DOHH2 (cell line): ENCODE measurements around the gene GORASP1.

Source experiments
- H3F3A ChIP-seq: fragments of 200-600 bp; sonication (generic), shearing (Covaris generic); 2 replicates; pipeline ENCODE4 v1.6.0; 2016; ENCODE audit warnings: antibody characterized with exemption, mild to moderate bottlenecking; ENCODE audit not compliant: control insufficient read depth, insufficient read depth
- H3K27ac ChIP-seq: fragments of 200-600 bp; sonication (generic); 2 replicates; pipeline ENCODE4 v1.5.1; 2014; ENCODE audit warnings: low read depth, mild to moderate bottlenecking, low read length, moderate library complexity
- H3K27me3 ChIP-seq: fragments of 200-600 bp; sonication (generic); 2 replicates; pipeline ENCODE4 v1.6.1; 2014; ENCODE audit warnings: mild to moderate bottlenecking, low read length, mixed read lengths; ENCODE audit not compliant: control insufficient read depth
- H3K36me3 ChIP-seq: fragments of 200-600 bp; sonication (generic); 2 replicates; pipeline ENCODE4 v1.6.1; 2014; ENCODE audit warnings: mild to moderate bottlenecking, low read length, moderate library complexity, mixed read lengths; ENCODE audit not compliant: control insufficient read depth
- H3K4me1 ChIP-seq: fragments of 200-600 bp; sonication (generic); 2 replicates; pipeline ENCODE4 v1.6.1; 2014; ENCODE audit warnings: mild to moderate bottlenecking, low read length, mixed read lengths; ENCODE audit not compliant: control insufficient read depth
- H3K4me2 ChIP-seq: fragments of 200-600 bp; sonication (generic); 2 replicates; pipeline ENCODE4 v1.6.0; 2014; ENCODE audit warnings: mild to moderate bottlenecking, low read length, moderate library complexity
- H3K4me3 ChIP-seq: fragments of 200-600 bp; sonication (generic); 2 replicates; pipeline ENCODE4 v1.5.1; 2014; ENCODE audit warnings: mild to moderate bottlenecking, low read length, mixed read lengths
- H3K79me2 ChIP-seq: fragments of 200-600 bp; sonication (generic); 2 replicates; pipeline ENCODE4 v1.6.1; 2014; ENCODE audit warnings: mild to moderate bottlenecking, low read length, mixed read lengths; ENCODE audit not compliant: control insufficient read depth
- H3K9me2 ChIP-seq: fragments of 200-600 bp; sonication (generic); replicated peaks from 2 replicates; pipeline ENCODE4 v1.6.1; 2014; ENCODE audit warnings: mild to moderate bottlenecking, low read length, mixed read lengths; ENCODE audit not compliant: control insufficient read depth
- H3K9me3 ChIP-seq: fragments of 200-600 bp; sonication (generic); 2 replicates; pipeline ENCODE4 v1.6.1; 2014; ENCODE audit warnings: antibody characterized with exemption, low read length, mixed read lengths; ENCODE audit not compliant: control insufficient read depth, insufficient read depth
- H4K20me1 ChIP-seq: fragments of 200-600 bp; sonication (generic); 2 replicates; pipeline ENCODE4 v1.6.0; 2014; ENCODE audit warnings: low read depth, mild to moderate bottlenecking, antibody characterized with exemption, low read length, moderate library complexity; ENCODE audit not compliant: control insufficient read depth, insufficient read depth
- CTCF ChIP-seq: fragments of 200-600 bp; sonication (generic); IDR thresholded peaks from one replicate; pipeline ENCODE4 v1.5.1; 2014; ENCODE audit warnings: antibody characterized with exemption, mild to moderate bottlenecking, low read depth, low read length; ENCODE audit not compliant: poor library complexity, severe bottlenecking
- EZH2phosphoT487 ChIP-seq: fragments of 200-600 bp; sonication (generic); IDR thresholded peaks from 2 replicates; pipeline ENCODE4 v1.6.1; 2017; ENCODE audit warnings: borderline replicate concordance, mild to moderate bottlenecking, antibody characterized with exemption, low read length, moderate library complexity, mixed read lengths

Gene GORASP1

GRCh38 chr3:39051649-39052561, 55.5 kb downstream of the GORASP1 start, which contains the start of the genes SCN11A and WDR48:
Gene SCN11A (minus strand): TSS chr3:39051944. CDS start chr3:38950362, 101,582 bp downstream.
Gene WDR48 (plus strand): TSS chr3:39052016. CDS start chr3:39052026, 10 bp downstream.
- peak within 1 kb of the TSS; percentile 77 for H3K4me2 ChIP-seq
- H3K27ac ChIP-seq = peak within 1 kb of the TSS; percentile 48
- no peaks in the 10 kb centered on the region; the same call in 1 of the 2 replicates for H3F3A ChIP-seq
- TF ChIP-seq CTCF (no peak), EZH2phosphoT487 (no peak)
- peak within 1 kb of the TSS; percentile 80 for H3K4me3 ChIP-seq
- no peaks in the 10 kb centered on the region for H3K9me2 ChIP-seq
- 0 out of 2 replicates have a peak, but pooled peaks cover 3% of the 10 kb centered on the region for H3K36me3 ChIP-seq
- peaks cover 21% of the 10 kb centered on the region for H3K4me1 ChIP-seq
- H3K27me3 ChIP-seq = no peaks in the 10 kb centered on the region
- no peaks in the 10 kb centered on the region for H4K20me1 ChIP-seq
- no peaks in the 10 kb centered on the region for H3K9me3 ChIP-seq
- peaks cover 34% of the 10 kb centered on the region for H3K79me2 ChIP-seq

- no peak for TF ChIP-seq CTCF
- TF ChIP-seq EZH2phosphoT487 = no peak
These were observed 57.4 kb downstream of the GORASP1 start for GRCh38 chr3:39050029-39050428.

More at GRCh38 chr3:39050029-39050428, 57.4 kb downstream of the GORASP1 start:
- no peaks in the 10 kb centered on the region for H4K20me1 ChIP-seq
- H3K36me3 ChIP-seq = 0 out of 2 replicates have a peak, but pooled peaks cover 3% of the 10 kb centered on the region
- H3K4me3 ChIP-seq = no peak overlapping the region
- H3K9me3 ChIP-seq = no peaks in the 10 kb centered on the region
- no peak overlapping the region for H3K27ac ChIP-seq
- H3K4me2 ChIP-seq = no peak overlapping the region
- no peaks in the 10 kb centered on the region for H3K9me2 ChIP-seq
- no peaks in the 10 kb centered on the region; the same call in 1 of the 2 replicates for H3F3A ChIP-seq
- peaks cover 28% of the 10 kb centered on the region for H3K79me2 ChIP-seq
- peaks cover 17% of the 10 kb centered on the region for H3K4me1 ChIP-seq
- no peaks in the 10 kb centered on the region for H3K27me3 ChIP-seq
